Prostate gland (tissue), 2 donors: ENCODE data around the gene XRCC3.

Experiments
- POLR2AphosphoS5 ChIP-seq: sonication (generic); formaldehyde crosslinking; IDR thresholded peaks from one replicate; pipeline ENCODE4 v1.6.1; 2017; ENCODE audit warnings: antibody characterized with exemption
- TF ChIP-seq, protein P1 (sequence below), 4 experiments: fragments of 200-600 bp in 2 of 4; fragments of 450-650 bp in 2 of 4; sonication (generic) in 2 of 4; IDR thresholded peaks; 1 replicate in 3 of 4; 2 replicates in 1 of 4; pipeline ENCODE4 v1.5.1; 2016 to 2019; ENCODE audit warnings: antibody characterized with exemption in 4 of 4, mild to moderate bottlenecking in 2 of 4, moderate library complexity in 2 of 4

DNA sequence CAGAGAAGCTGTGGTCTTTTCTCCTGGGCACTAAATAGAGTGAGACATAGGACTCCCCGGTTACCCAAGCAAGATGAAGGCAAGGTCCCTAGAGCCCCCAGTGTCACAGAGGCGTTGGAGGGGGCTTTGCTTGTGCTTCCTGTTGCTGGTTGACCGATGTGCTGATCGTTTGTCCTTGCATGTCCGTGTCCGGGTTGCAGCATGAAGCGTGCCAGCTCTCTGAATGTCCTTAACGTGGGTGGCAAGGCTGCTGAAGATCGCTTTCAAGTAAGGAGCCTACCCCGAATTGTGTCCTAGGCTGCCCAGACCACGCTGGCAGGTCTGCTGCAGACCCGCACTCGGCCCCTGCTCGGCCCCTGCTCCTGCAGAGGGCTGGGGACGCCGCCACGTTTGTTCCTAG, 23.1 kb downstream of the XRCC3 start:
- TF ChIP-seq, protein P1, sequence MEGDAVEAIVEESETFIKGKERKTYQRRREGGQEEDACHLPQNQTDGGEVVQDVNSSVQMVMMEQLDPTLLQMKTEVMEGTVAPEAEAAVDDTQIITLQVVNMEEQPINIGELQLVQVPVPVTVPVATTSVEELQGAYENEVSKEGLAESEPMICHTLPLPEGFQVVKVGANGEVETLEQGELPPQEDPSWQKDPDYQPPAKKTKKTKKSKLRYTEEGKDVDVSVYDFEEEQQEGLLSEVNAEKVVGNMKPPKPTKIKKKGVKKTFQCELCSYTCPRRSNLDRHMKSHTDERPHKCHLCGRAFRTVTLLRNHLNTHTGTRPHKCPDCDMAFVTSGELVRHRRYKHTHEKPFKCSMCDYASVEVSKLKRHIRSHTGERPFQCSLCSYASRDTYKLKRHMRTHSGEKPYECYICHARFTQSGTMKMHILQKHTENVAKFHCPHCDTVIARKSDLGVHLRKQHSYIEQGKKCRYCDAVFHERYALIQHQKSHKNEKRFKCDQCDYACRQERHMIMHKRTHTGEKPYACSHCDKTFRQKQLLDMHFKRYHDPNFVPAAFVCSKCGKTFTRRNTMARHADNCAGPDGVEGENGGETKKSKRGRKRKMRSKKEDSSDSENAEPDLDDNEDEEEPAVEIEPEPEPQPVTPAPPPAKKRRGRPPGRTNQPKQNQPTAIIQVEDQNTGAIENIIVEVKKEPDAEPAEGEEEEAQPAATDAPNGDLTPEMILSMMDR (IDR thresholded peaks at IDR 0.05), result no peak
- TF ChIP-seq POLR2AphosphoS5, result no peak
